Breast epithelium (tissue), 3 donors: ENCODE data around the gene DNAH17.

ENCODE experiments used
- CTCF ChIP-seq, 3 donors: fragments of 450-650 bp; IDR thresholded peaks; one replicate each; pipeline ENCODE4 v1.5.1; 2016 to 2017; ENCODE audit warnings: antibody characterized with exemption in 3 of 3, mild to moderate bottlenecking in 3 of 3, moderate library complexity in 3 of 3
- POLR2A ChIP-seq: fragments of 450-650 bp; IDR thresholded peaks from one replicate; pipeline ENCODE4 v1.6.1; 2016; ENCODE audit warnings: antibody characterized with exemption, mild to moderate bottlenecking, moderate library complexity
- POLR2AphosphoS5 ChIP-seq, 3 donors: sonication (generic); formaldehyde crosslinking; IDR thresholded peaks; one replicate each; pipeline ENCODE4 v1.6.1; 2017; ENCODE audit warnings: antibody characterized with exemption in 3 of 3

- TF ChIP-seq CTCF (IDR thresholded peaks at IDR 0.05): no peak
- TF ChIP-seq POLR2A: no peak
- TF ChIP-seq POLR2AphosphoS5 (IDR thresholded peaks at IDR 0.05): no peak
Measured at GRCh38 chr17:78461799-78462053, 115.5 kb downstream of the DNAH17 start.
